Glomerular endothelial cell (primary cell): Measurements from ENCODE around the gene FGF22. TPM values are rescaled to one million over a fixed set of nuclear protein-coding genes. Genes with fewer than 3 reads are reported as not detected.
"Not testable (repeated sequence)": the region's sequence is repeated elsewhere in the genome, so short reads cannot be mapped to it uniquely, and the experiment has no call there.

Source experiments
- DNase-seq: peaks from one replicate; pipeline ENCODE4 v3.0.0-alpha.2; 2011; ENCODE audit warnings: low read depth, low spot score; ENCODE audit errors: extremely low read depth
- total RNA-seq: library from RNA; depleted of rRNA; stranded (reverse); fragments of >200 nt; gene quantifications from 2 replicates; pipeline ENCODE4 v1.2.3, GENCODE V29; 2015

FGF22 gene
- total RNA-seq, 1 donor from 2014 or later: 0.35 TPM

GRCh38 chr19:605061-605971 is 34.4 kb upstream of the FGF22 start:
- DNase-seq: not testable (repeated sequence)

GRCh38 chr19:607301-608154 is 32.2 kb upstream of the FGF22 start:
- DNase-seq: no peak

GRCh38 chr19:608155-609003 is 31.3 kb upstream of the FGF22 start:
- no peak for DNase-seq

GRCh38 chr19:609004-609346 is 30.7 kb upstream of the FGF22 start:
- no peak for DNase-seq

GRCh38 chr19:610071-610800 is 29.4 kb upstream of the FGF22 start:
- no peak for DNase-seq

- DNase-seq: no peak
These were observed 28.7 kb upstream of the FGF22 start for GRCh38 chr19:610801-611480.

GRCh38 chr19:611481-611868 is 28.2 kb upstream of the FGF22 start:
- DNase-seq: no peak

- DNase-seq: no peak
These were observed 26.7 kb upstream of the FGF22 start for GRCh38 chr19:612941-613340.

- no peak for DNase-seq
These were observed 25.7 kb upstream of the FGF22 start for GRCh38 chr19:613732-614567.

- DNase-seq: no peak
These were observed 24.1 kb upstream of the FGF22 start for GRCh38 chr19:615619-616018.

GRCh38 chr19:616062-616700 is 23.5 kb upstream of the FGF22 start:
- DNase-seq: no peak

GRCh38 chr19:616747-617526 is 22.7 kb upstream of the FGF22 start:
- no peak for DNase-seq

- DNase-seq: no peak
These were observed 22.0 kb upstream of the FGF22 start for GRCh38 chr19:617551-618246.

GRCh38 chr19:618247-618619 is 21.4 kb upstream of the FGF22 start:
- DNase-seq: no peak

- no peak for DNase-seq
These were observed 20.9 kb upstream of the FGF22 start for GRCh38 chr19:618674-619285.

GRCh38 chr19:619286-620002 is 20.2 kb upstream of the FGF22 start:
- no peak for DNase-seq
